ENCODE data around the gene ZSWIM4. TPM values are rescaled to one million over a fixed set of nuclear protein-coding genes. Genes with fewer than 3 reads are reported as not detected.

Gene ZSWIM4
- total and polyA plus RNA-seq, 2 of the 4 experiments (the other 2 are of a cell fraction), result 2.2 to 6.2 TPM

DNA sequence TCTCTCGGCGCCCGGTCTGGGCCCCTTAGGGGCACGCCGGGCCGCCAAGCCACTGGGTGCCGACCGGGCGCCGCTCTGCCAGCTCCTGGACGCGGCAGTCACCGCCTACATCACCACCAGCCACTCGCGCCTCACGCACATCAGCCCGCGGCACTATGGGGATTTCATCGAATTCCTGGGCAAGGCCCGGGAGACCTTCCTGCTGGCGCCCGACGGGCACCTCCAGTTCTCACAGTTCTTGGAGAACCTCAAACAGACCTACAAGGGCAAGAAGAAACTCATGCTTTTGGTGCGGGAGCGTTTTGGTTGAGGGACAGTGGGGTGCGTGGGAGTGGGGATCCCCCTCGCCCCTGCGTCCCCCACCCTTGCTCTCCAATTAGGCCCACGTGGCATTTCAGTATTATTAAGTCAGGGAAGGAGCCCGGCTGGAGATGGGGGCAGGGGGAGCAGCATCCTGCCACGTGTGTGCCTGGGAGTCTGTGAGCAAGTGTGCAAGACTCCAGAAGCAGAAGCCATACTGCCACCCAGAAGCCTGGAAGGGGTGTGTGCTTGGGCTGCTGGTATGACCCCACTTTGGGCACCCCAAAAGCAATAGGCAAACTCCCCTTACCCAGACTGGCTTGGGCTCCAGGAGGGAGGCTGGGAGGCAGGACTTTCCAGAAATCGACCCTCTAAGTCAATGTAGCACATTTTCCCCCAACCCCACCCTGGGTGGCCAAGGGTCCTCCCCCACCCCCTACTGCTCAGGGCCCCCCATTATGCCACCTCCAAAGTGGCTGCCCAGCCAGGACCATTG, 35.7 kb downstream of the ZSWIM4 start:
- intact Hi-C loops (cut with micrococcal nuclease), result no loop called here
- Histone ChIP-seq H4K20me1 (ENCODE audit: insufficient read depth, low read length) (peaks cover 71% of the 10 kb centered on the region), H3K27me3 (ENCODE audit: control insufficient read depth, insufficient read depth, low read length) (no peaks in the 10 kb centered on the region), H3K14ac (replicated peaks; ENCODE audit: low read depth, low read length) (no peak overlapping the region), H3K18ac (ENCODE audit: low read depth, low read length) (no peak overlapping the region), H4K5ac (ENCODE audit: low read depth, low read length) (no peak overlapping the region), H3K4me2 (ENCODE audit: low read depth, low read length) (no peak overlapping the region), H2BK15ac (ENCODE audit: low read depth, low read length) (no peak overlapping the region), H2BK20ac (ENCODE audit: low read depth, low read length) (no peak overlapping the region), H2AK9ac (replicated peaks; ENCODE audit: low read depth, low read length, poor library complexity) (peak overlapping the region; percentile 48), H3K9me1 (ENCODE audit: insufficient read depth, low read length) (peaks cover 8% of the 10 kb centered on the region), H4K91ac (ENCODE audit: insufficient read depth, low read depth, low read length) (no peak overlapping the region), H3K56ac (ENCODE audit: extremely low read depth, insufficient read depth, low read length) (no peak overlapping the region), H2AK5ac (ENCODE audit: low read depth, low read length) (no peak overlapping the region), H3K4ac (ENCODE audit: low read depth, low read length) (no peak overlapping the region), H3K4me3 (ENCODE audit: insufficient read depth, low read depth, low read length) (no peak overlapping the region), H2BK5ac (ENCODE audit: low read depth, low read length, poor library complexity, severe bottlenecking) (no peak overlapping the region), H2BK120ac (ENCODE audit: low read depth, low read length) (no peak overlapping the region), H4K8ac (ENCODE audit: low read depth in 2 of 2, low read length in 2 of 2) (no peak overlapping the region), H3K79me1 (ENCODE audit: low read depth in 1 of 2, low read length in 2 of 2) (peaks cover 6 to 62% of the 10 kb centered on the region in 2 experiments; a peak in 3 of 4 replicates), H3K9me3 (ENCODE audit: control insufficient read depth, insufficient read depth, low read length) (no peaks in the 10 kb centered on the region), H3K9ac (ENCODE audit: low read depth, low read length) (no peak overlapping the region), H2AFZ (replicated peaks; ENCODE audit: low read length, poor library complexity) (peak overlapping the region; percentile 19), H3K27ac (ENCODE audit: insufficient read depth, low read length) (no peak overlapping the region), H3K4me1 (ENCODE audit: control insufficient read depth, insufficient read depth, low read length) (peaks cover 14% of the 10 kb centered on the region), H3K36me3 (ENCODE audit: control insufficient read depth, insufficient read depth, low read length) (peaks cover 46% of the 10 kb centered on the region), H3K23ac (ENCODE audit: low read depth, low read length) (no peak overlapping the region)
- ChIA-PET CTCF (no interaction called here), POLR2A (ENCODE audit: unreplicated experiment) (no interaction called here)
- TF ChIP-seq MAZ (IDR thresholded peaks at IDR 0.05; ENCODE audit: borderline replicate concordance, low read depth, low read length) (no peak; the same call in 1 of the 2 replicates), POLR2A (IDR thresholded peaks at IDR 0.05; ENCODE audit: low read depth, low read length) (peak; percentile 60)
- TF ChIP-seq, protein P1, sequence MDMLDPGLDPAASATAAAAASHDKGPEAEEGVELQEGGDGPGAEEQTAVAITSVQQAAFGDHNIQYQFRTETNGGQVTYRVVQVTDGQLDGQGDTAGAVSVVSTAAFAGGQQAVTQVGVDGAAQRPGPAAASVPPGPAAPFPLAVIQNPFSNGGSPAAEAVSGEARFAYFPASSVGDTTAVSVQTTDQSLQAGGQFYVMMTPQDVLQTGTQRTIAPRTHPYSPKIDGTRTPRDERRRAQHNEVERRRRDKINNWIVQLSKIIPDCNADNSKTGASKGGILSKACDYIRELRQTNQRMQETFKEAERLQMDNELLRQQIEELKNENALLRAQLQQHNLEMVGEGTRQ (IDR thresholded peaks at IDR 0.05; ENCODE audit: low read depth, low read length), result 0 out of 2 replicates have a peak, but pooled peaks have one; percentile 29
- DNase-seq, result no peak
- dilution Hi-C loops (cut with HindIII; ENCODE audit: low sequenced_read_pairs, unreplicated experiment), result no loop called here
- no peak for ATAC-seq (ENCODE audit: low read depth)
- in situ Hi-C loops (cut with MboI; ENCODE audit: low sequenced_read_pairs), result loop anchor here (25.0 kb wide), 1 partner anchor 1044 kb away; the partner anchor contains the start of genes HOOK2 and JUNB
- TSS peak; percentile 39 for BruUV-seq (replicated peaks)
- 99% methylated on average over 7 of the region's 32 CpGs; no CpG with 5 or more reads in 1 of the 2 experiments for WGBS, 2 experiments (ENCODE audit: extremely low coverage in 2 of 2, insufficient read length in 1 of 2)
